Measurements from ENCODE around the gene WDR20. TPM values are rescaled to one million over a fixed set of nuclear protein-coding genes. Genes with fewer than 3 reads are reported as not detected.

WDR20 gene
- total RNA-seq, 1 donor from 2014 or later = 30.4 TPM

Other genes with a start within 250 kb of the WDR20 start
- 265 and 272 TPM in 2 replicates for gene DYNC1H1, start 175.3 kb upstream of the WDR20 start, total RNA-seq
- gene HSP90AA1, start 52.9 kb upstream of the WDR20 start, total RNA-seq = 1,216 and 1,268 TPM in 2 replicates
- 6.9 and 7.6 TPM in 2 replicates for gene MOK, start 165.3 kb downstream of the WDR20 start, total RNA-seq
- 18.3 and 20.9 TPM in 2 replicates for gene ZNF839, start 179.8 kb downstream of the WDR20 start, total RNA-seq
- 43.7 and 46.2 TPM in 2 replicates for gene CINP, start 223.0 kb downstream of the WDR20 start, total RNA-seq
- 6.4 and 7.4 TPM in 2 replicates for gene TECPR2, start 223.0 kb downstream of the WDR20 start, total RNA-seq

All from activated CD4-positive, alpha-beta T cell treated with anti-CD3 and anti-CD28 coated beads, Interleukin-2, amount 10 ng/mL, durations not matched to agents 24 days and 14 days (primary cell).